NB4 (cell line): ENCODE data around the gene BIRC7.

Experiments used
- DNase-seq: peaks from one replicate; pipeline ENCODE4 v3.0.0; 2010; ENCODE audit warnings: low read depth
- H3K4me3 ChIP-seq: one replicate; pipeline ENCODE4 v1.5.1; 2011; ENCODE audit warnings: mild to moderate bottlenecking, low read depth, low read length, moderate library complexity
- MYC ChIP-seq: IDR thresholded peaks from 2 replicates; pipeline ENCODE4 v1.6.1; 2011; ENCODE audit warnings: low read depth, low read length
- POLR2A ChIP-seq: IDR thresholded peaks from 2 replicates; pipeline ENCODE4 v1.6.1; 2011; ENCODE audit warnings: mild to moderate bottlenecking; ENCODE audit not compliant: insufficient read length; ENCODE audit errors: extremely low read depth
- TF ChIP-seq, protein P1 (sequence below): IDR thresholded peaks from one replicate; pipeline ENCODE4 v1.5.1; 2012; ENCODE audit warnings: low read depth, low read length
- TF ChIP-seq, protein P2 (sequence below): IDR thresholded peaks from 2 replicates; pipeline ENCODE4 v1.6.1; 2011; ENCODE audit warnings: low read depth, low read length

BIRC7 gene

DNA sequence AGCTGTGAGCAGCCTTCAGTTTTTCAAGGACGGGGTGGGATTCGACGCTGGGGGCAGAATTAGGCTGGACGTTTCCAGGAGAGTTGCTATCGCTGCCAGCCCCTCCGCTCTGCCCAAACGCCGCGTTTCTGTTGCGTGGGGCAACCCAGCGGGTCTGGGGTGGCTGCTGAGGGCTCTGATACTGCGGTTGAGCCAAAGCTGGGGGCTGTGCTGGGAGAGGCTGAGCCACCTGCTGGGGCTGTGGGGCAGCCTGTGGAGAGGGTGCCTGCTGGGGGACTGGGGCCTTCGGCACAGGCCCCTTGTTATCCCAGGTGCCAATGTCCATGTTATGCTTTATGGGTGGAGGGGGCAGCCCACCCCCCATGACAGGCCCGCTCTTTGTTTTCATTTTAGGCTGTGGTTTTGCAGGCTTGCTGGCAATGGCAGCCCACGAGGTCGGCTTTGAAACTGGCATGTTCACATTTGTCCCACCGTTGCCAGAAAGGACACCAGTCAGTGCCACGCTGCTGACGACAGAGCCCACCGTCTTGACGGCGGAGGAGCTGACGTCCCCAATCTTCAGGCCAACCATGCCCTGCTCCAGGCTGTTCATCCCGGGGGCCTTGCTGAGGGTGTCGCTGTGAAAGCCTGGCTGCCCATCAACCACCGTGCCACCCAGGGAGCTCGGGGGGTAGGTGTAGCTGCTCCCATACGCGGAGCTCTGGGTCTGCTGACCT, 32.7 kb upstream of the BIRC7 start:
- TF ChIP-seq, protein P1, sequence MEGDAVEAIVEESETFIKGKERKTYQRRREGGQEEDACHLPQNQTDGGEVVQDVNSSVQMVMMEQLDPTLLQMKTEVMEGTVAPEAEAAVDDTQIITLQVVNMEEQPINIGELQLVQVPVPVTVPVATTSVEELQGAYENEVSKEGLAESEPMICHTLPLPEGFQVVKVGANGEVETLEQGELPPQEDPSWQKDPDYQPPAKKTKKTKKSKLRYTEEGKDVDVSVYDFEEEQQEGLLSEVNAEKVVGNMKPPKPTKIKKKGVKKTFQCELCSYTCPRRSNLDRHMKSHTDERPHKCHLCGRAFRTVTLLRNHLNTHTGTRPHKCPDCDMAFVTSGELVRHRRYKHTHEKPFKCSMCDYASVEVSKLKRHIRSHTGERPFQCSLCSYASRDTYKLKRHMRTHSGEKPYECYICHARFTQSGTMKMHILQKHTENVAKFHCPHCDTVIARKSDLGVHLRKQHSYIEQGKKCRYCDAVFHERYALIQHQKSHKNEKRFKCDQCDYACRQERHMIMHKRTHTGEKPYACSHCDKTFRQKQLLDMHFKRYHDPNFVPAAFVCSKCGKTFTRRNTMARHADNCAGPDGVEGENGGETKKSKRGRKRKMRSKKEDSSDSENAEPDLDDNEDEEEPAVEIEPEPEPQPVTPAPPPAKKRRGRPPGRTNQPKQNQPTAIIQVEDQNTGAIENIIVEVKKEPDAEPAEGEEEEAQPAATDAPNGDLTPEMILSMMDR = no peak
- TF ChIP-seq, protein P2, sequence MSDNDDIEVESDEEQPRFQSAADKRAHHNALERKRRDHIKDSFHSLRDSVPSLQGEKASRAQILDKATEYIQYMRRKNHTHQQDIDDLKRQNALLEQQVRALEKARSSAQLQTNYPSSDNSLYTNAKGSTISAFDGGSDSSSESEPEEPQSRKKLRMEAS = no peak
- TF ChIP-seq MYC (no peak), POLR2A (no peak)
- H3K4me3 ChIP-seq = no peak overlapping the region
- DNase-seq = no peak

DNA sequence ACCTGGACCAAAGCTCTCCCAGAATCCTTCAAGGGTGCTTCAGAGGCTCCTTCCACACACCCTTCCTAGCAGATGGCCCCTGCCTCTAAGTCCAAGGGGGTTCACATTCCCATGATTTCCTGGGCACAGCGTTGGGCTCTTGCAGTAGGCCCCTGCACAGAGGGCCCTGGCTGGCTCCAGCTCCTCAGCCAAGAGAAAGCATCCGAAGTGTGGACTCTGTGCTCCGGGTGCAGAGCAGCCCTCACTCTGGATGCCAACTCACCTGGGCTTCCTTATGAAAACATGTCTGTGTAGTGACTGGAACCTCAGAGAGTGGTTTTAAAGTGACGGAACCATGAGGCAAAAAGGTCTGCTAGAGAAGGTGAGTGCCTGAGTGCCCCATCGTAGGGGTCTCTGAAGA, 31.3 kb upstream of the BIRC7 start:
- H3K4me3 ChIP-seq = no peak overlapping the region
- no peak for TF ChIP-seq POLR2A
- TF ChIP-seq, protein P2 = no peak
- TF ChIP-seq MYC = no peak
- TF ChIP-seq, protein P1 = no peak
- no peak for DNase-seq

DNA sequence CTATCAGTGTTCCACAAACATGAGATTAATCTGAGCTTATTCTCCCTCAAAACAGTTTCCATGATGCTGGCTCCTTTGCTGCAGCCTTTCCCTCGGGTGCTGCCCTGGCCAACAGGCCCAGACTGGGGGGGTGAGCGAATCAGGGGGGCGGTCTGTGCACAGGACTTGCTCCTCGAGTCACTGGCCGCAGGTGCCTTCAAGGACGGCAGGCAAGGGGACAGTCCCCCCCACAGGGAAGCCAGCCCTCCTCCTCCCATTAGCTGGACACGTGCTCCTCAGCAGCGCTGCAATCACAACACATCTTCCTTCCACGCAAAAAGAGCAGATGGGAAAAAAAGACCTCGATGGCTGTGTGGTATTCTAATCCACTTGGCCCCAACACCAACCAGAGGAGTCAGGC, 29.8 kb upstream of the BIRC7 start:
- no peak overlapping the region for H3K4me3 ChIP-seq
- no peak for DNase-seq
- no peak for TF ChIP-seq POLR2A
- no peak for TF ChIP-seq MYC
- TF ChIP-seq, protein P1 = no peak
- TF ChIP-seq, protein P2 = no peak

DNA sequence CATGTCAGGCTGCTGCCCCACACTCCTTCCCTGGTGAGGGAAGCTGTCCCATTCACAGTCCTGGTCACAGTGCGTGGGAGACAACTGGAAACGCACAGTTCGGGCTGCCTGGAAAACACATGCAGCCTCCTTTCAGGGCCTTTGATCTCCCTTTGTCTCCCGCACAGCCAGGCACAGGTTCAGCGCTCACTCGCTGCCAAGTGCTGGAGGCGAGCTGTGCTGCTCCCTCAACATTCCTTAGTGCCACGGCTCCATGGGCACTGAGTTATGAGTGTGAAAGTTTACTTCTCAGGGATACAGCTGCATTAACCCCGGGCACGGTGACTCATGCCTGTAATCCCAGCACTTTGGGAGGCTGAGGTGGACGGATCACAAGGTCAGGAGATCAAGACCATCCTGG, 28.8 kb upstream of the BIRC7 start:
- no peak for DNase-seq
- no peak overlapping the region for H3K4me3 ChIP-seq
- TF ChIP-seq, protein P2 = no peak
- TF ChIP-seq, protein P1 = no peak
- TF ChIP-seq MYC (no peak), POLR2A (no peak)

DNA sequence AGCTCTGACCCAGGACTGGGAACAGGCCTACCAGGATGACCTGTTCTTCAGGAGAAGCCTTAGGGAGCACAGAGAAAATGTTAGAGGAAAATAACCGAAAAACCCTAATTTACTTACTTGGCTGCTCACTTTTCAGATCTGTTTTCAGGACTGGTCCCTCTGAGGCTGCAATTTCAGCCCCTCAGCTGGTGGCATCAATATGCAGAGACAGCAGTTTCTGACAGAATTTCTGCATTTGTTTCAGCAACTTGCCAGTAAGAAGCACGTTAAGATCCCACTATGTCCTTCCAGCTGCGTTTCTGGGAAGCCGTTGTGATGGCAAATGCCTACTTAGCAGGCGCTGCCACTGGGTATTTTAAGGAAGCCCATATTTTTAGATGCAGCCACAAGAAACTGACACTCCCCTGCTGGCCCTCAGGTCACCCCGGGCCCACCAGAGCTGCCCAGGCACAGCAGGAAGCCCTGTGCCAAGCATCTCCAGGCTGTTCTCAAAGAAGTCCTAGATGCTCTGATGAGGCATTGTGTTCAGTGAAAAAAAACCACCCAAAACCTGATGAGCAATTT, 27.3 kb upstream of the BIRC7 start:
- no peak for DNase-seq
- no peak overlapping the region for H3K4me3 ChIP-seq
- TF ChIP-seq MYC (no peak), POLR2A (no peak)
- TF ChIP-seq, protein P1 = no peak
- TF ChIP-seq, protein P2 = no peak
